ENCODE results near the gene CDK5. TPM values are rescaled to one million over a fixed set of nuclear protein-coding genes. Genes with fewer than 3 reads are reported as not detected.

Gene CDK5
- total RNA-seq, 4 donors from 2014 or later: 3.7 to 10.7 (median 5.9) TPM

- in situ Hi-C loops (cut with MboI; ENCODE audit: low sequenced_read_pairs in 4 of 4): no loop called here
- intact Hi-C loops (cut with DNase I; ENCODE audit: low total_unique reads): loop anchor here (1.0 to 10.0 kb wide), 6 partner anchors 21 to 1384 kb away; partner anchors contain the start of genes ABCB8, ASB10, SLC4A2 and SMARCD3
- H3K4me3 ChIP-seq: peak within 1 kb of the TSS; percentile 96 to 99 (median 98)
- H3K36me3 ChIP-seq: no peaks in the 10 kb centered on the region
- H3K9me3 ChIP-seq: no peaks in the 10 kb centered on the region
- H3K27me3 ChIP-seq: no peaks in the 10 kb centered on the region
- DNase-seq: peak; percentile 87 to 90
- TF ChIP-seq CTCF (IDR thresholded peaks at IDR 0.05 in 4 of 5, conservative IDR thresholded peaks at IDR 0.05 in 1 of 5): no peak
- peak; percentile 70 to 79 for TF ChIP-seq POLR2A (IDR thresholded peaks at IDR 0.05)
- peak; percentile 77 to 85 for ATAC-seq
- peaks cover 34 to 47% of the 10 kb centered on the region in 2 donors for H3K4me1 ChIP-seq
- peak within 1 kb of the TSS; percentile 90 to 99 (median 94) for H3K27ac ChIP-seq
These were observed 22.9 kb upstream of the CDK5 start, which contains the start of gene FASTK for GRCh38 chr7:151080522-151081169. Gene FASTK, minus strand, starts transcription at chr7:151080809. Its CDS starts 43 bp downstream, at chr7:151080766.

- Histone ChIP-seq H3K27ac (peak overlapping the region; percentile 90 to 99 (median 94)), H3K36me3 (peaks cover 0 to 3% of the 10 kb centered on the region in 2 donors), H3K27me3 (no peaks in the 10 kb centered on the region), H3K9me3 (no peaks in the 10 kb centered on the region), H3K4me1 (peaks cover 34 to 42% of the 10 kb centered on the region in 2 donors), H3K4me3 (peak overlapping the region; percentile 96 to 99 (median 98))
- ATAC-seq (peak; percentile 1 to 4), DNase-seq (no peak)
- intact Hi-C loops (cut with DNase I; ENCODE audit: low total_unique reads) (loop anchor here (1.0 to 10.0 kb wide), 6 partner anchors 21 to 1385 kb away; partner anchors contain the start of genes ABCB8, ASB10, SLC4A2 and SMARCD3), in situ Hi-C loops (cut with MboI; ENCODE audit: low sequenced_read_pairs in 4 of 4) (no loop called here)
- TF ChIP-seq POLR2A (IDR thresholded peaks at IDR 0.05) (no peak), CTCF (IDR thresholded peaks at IDR 0.05 in 4 of 5, conservative IDR thresholded peaks at IDR 0.05 in 1 of 5) (no peak)
These were observed 22.4 kb upstream of the CDK5 start for GRCh38 chr7:151080067-151080521.

GRCh38 chr7:151079199-151079910, 21.7 kb upstream of the CDK5 start:
- H3K36me3 ChIP-seq: peaks cover 0 to 8% of the 10 kb centered on the region in 2 donors
- peak overlapping the region; percentile 96 to 99 (median 98) for H3K4me3 ChIP-seq
- DNase-seq: no peak
- H3K4me1 ChIP-seq: peaks cover 34 to 42% of the 10 kb centered on the region in 2 donors
- in situ Hi-C loops (cut with MboI; ENCODE audit: low sequenced_read_pairs in 4 of 4): no loop called here
- no peaks in the 10 kb centered on the region for H3K9me3 ChIP-seq
- peak overlapping the region; percentile 90 to 99 (median 94) for H3K27ac ChIP-seq
- H3K27me3 ChIP-seq: no peaks in the 10 kb centered on the region
- TF ChIP-seq CTCF (IDR thresholded peaks at IDR 0.05 in 4 of 5, conservative IDR thresholded peaks at IDR 0.05 in 1 of 5) (no peak), POLR2A (IDR thresholded peaks at IDR 0.05) (no peak)
- ATAC-seq: no peak
- intact Hi-C loops (cut with DNase I; ENCODE audit: low total_unique reads): no loop called here

- Histone ChIP-seq H3K4me3 (no peak overlapping the region), H3K27me3 (no peaks in the 10 kb centered on the region), H3K27ac (peak overlapping the region in 3 of 4 donors; percentile 17 to 96 (median 54)), H3K9me3 (no peaks in the 10 kb centered on the region), H3K4me1 (peaks cover 34 to 38% of the 10 kb centered on the region in 2 donors), H3K36me3 (peaks cover 0 to 17% of the 10 kb centered on the region in 2 donors)
- intact Hi-C loops (cut with DNase I; ENCODE audit: low total_unique reads) (no loop called here), in situ Hi-C loops (cut with MboI; ENCODE audit: low sequenced_read_pairs in 4 of 4) (no loop called here)
- no peak for TF ChIP-seq POLR2A (IDR thresholded peaks at IDR 0.05)
- TF ChIP-seq CTCF (IDR thresholded peaks at IDR 0.05 in 4 of 5, conservative IDR thresholded peaks at IDR 0.05 in 1 of 5): no peak
- ATAC-seq (no peak), DNase-seq (no peak)
These were observed 20.7 kb upstream of the CDK5 start for GRCh38 chr7:151078233-151079040.
